Measurements from ENCODE around the gene VANGL1. TPM values are rescaled to one million over a fixed set of nuclear protein-coding genes. Genes with fewer than 3 reads are reported as not detected.

The VANGL1 gene
- total and polyA plus RNA-seq, 2 of the 4 experiments (the other 2 are of a cell fraction) = 6.1 to 6.7 TPM

- CTCF ChIA-PET = interaction anchor here (0.6 kb wide), 1 partner anchor 1431 kb away, joined by 4 read pairs; no protein-coding TSS in a partner anchor
- no peaks in the 10 kb centered on the region for H3K9me1 ChIP-seq (ENCODE audit: insufficient read depth, low read length)
- no peak overlapping the region for H2BK120ac ChIP-seq (ENCODE audit: low read depth, low read length)
- H4K8ac ChIP-seq (ENCODE audit: low read depth in 2 of 2, low read length in 2 of 2) = no peak overlapping the region
- no peak overlapping the region for H3K56ac ChIP-seq (ENCODE audit: extremely low read depth, insufficient read depth, low read length)
- no peak overlapping the region for H2BK15ac ChIP-seq (ENCODE audit: low read depth, low read length)
- DNase-seq (no peak), ATAC-seq (ENCODE audit: low read depth) (no peak)
- dilution Hi-C loops (cut with HindIII; ENCODE audit: low sequenced_read_pairs, unreplicated experiment) = no loop called here
- POLR2A ChIA-PET (ENCODE audit: unreplicated experiment) = no interaction called here
- no peaks in the 10 kb centered on the region for H3K36me3 ChIP-seq (ENCODE audit: control insufficient read depth, insufficient read depth, low read length)
- H2BK20ac ChIP-seq (ENCODE audit: low read depth, low read length) = no peak overlapping the region
- no peak overlapping the region for H2AFZ ChIP-seq (replicated peaks; ENCODE audit: low read length, poor library complexity)
- no peak overlapping the region for H4K5ac ChIP-seq (ENCODE audit: low read depth, low read length)
- H3K4me3 ChIP-seq (ENCODE audit: insufficient read depth, low read depth, low read length) = no peak overlapping the region
- no peak overlapping the region for H2BK5ac ChIP-seq (ENCODE audit: low read depth, low read length, poor library complexity, severe bottlenecking)
- TF ChIP-seq SMC3 (IDR thresholded peaks at IDR 0.05; ENCODE audit: low read depth, low read length) (no peak), ELK1 (IDR thresholded peaks at IDR 0.05; ENCODE audit: borderline replicate concordance, low read depth, low read length) (no peak), FOS (IDR thresholded peaks at IDR 0.05; ENCODE audit: low read depth, low read length) (no peak), BHLHE40 (IDR thresholded peaks at IDR 0.05; ENCODE audit: low read depth, low read length) (no peak), CEBPB (IDR thresholded peaks at IDR 0.05; ENCODE audit: low read depth, low read length) (no peak), RAD21 (IDR thresholded peaks at IDR 0.05; ENCODE audit: low read length) (no peak), POLR2A (IDR thresholded peaks at IDR 0.05; ENCODE audit: low read depth, low read length) (no peak), RFX5 (IDR thresholded peaks at IDR 0.05; ENCODE audit: low read depth, low read length) (no peak), MAFK (IDR thresholded peaks at IDR 0.05; ENCODE audit: low read depth, low read length) (no peak), CHD1 (IDR thresholded peaks at IDR 0.05; ENCODE audit: low read depth, low read length) (no peak), NFE2L2 (IDR thresholded peaks at IDR 0.05; ENCODE audit: low read depth, low read length) (no peak)
- TF ChIP-seq, protein P1, sequence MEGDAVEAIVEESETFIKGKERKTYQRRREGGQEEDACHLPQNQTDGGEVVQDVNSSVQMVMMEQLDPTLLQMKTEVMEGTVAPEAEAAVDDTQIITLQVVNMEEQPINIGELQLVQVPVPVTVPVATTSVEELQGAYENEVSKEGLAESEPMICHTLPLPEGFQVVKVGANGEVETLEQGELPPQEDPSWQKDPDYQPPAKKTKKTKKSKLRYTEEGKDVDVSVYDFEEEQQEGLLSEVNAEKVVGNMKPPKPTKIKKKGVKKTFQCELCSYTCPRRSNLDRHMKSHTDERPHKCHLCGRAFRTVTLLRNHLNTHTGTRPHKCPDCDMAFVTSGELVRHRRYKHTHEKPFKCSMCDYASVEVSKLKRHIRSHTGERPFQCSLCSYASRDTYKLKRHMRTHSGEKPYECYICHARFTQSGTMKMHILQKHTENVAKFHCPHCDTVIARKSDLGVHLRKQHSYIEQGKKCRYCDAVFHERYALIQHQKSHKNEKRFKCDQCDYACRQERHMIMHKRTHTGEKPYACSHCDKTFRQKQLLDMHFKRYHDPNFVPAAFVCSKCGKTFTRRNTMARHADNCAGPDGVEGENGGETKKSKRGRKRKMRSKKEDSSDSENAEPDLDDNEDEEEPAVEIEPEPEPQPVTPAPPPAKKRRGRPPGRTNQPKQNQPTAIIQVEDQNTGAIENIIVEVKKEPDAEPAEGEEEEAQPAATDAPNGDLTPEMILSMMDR (conservative IDR thresholded peaks at IDR 0.05; ENCODE audit: low read depth, low read length) = no peak
- no peak overlapping the region for H3K14ac ChIP-seq (replicated peaks; ENCODE audit: low read depth, low read length)
- peaks cover 4% of the 10 kb centered on the region; the same call in 1 of the 2 replicates for H3K9me3 ChIP-seq (ENCODE audit: control insufficient read depth, insufficient read depth, low read length)
- no peak overlapping the region for H3K27ac ChIP-seq (ENCODE audit: insufficient read depth, low read length)
- H4K91ac ChIP-seq (ENCODE audit: insufficient read depth, low read depth, low read length) = no peak overlapping the region
- no peak overlapping the region for H3K4me2 ChIP-seq (ENCODE audit: low read depth, low read length)
- 100% methylated on average over 1 of the region's 1 CpG; no CpG with 5 or more reads in 1 of the 2 experiments for WGBS, 2 experiments (ENCODE audit: extremely low coverage in 2 of 2, insufficient read length in 1 of 2)
- in situ Hi-C loops (cut with MboI; ENCODE audit: low sequenced_read_pairs) = no loop called here
- no peak overlapping the region for H3K4ac ChIP-seq (ENCODE audit: low read depth, low read length)
- H3K79me1 ChIP-seq (ENCODE audit: low read depth in 1 of 2, low read length in 2 of 2) = peaks cover 8 to 14% of the 10 kb centered on the region in 2 experiments
- H3K27me3 ChIP-seq (ENCODE audit: control insufficient read depth, insufficient read depth, low read length) = no peaks in the 10 kb centered on the region; the same call in 1 of the 2 replicates
- H3K23ac ChIP-seq (ENCODE audit: low read depth, low read length) = no peak overlapping the region
- H4K20me1 ChIP-seq (ENCODE audit: insufficient read depth, low read length) = no peaks in the 10 kb centered on the region
- no peak overlapping the region for H3K18ac ChIP-seq (ENCODE audit: low read depth, low read length)
- H2AK5ac ChIP-seq (ENCODE audit: low read depth, low read length) = no peak overlapping the region
- no TSS peak for BruUV-seq (replicated peaks)
- H3K4me1 ChIP-seq (ENCODE audit: control insufficient read depth, insufficient read depth, low read length) = no peaks in the 10 kb centered on the region
- intact Hi-C loops (cut with micrococcal nuclease) = loop anchor here (5.0 kb wide), 1 partner anchor 67 kb away; no protein-coding TSS in a partner anchor
- no peak overlapping the region for H2AK9ac ChIP-seq (replicated peaks; ENCODE audit: low read depth, low read length, poor library complexity)
- H3K9ac ChIP-seq (ENCODE audit: low read depth, low read length) = no peak overlapping the region
Measured at GRCh38 chr1:115640384-115640783, 1.4 kb upstream of the VANGL1 start.
